HepG2 (cell line): ENCODE measurements around the gene MRO. TPM values are rescaled to one million over a fixed set of nuclear protein-coding genes. Genes with fewer than 3 reads are reported as not detected.

Experiments
- BRF2 ChIP-seq: sonication (generic); formaldehyde crosslinking; IDR thresholded peaks from 2 replicates; pipeline ENCODE4 v1.8.1; 2022; ENCODE audit warnings: mild to moderate bottlenecking, missing genetic modification reagents
- HOXA3 ChIP-seq: sonication (generic); formaldehyde crosslinking; IDR thresholded peaks from 2 replicates; pipeline ENCODE4 v1.5.0; 2020; ENCODE audit warnings: missing genetic modification reagents
- JUNB ChIP-seq: sonication (generic); formaldehyde crosslinking; IDR thresholded peaks from 2 replicates; pipeline ENCODE4 v1.8.0; 2022; ENCODE audit warnings: missing genetic modification reagents, mild to moderate bottlenecking, borderline replicate concordance
- RORA ChIP-seq: sonication (generic); formaldehyde crosslinking; IDR thresholded peaks from 2 replicates; pipeline ENCODE4 v1.5.0; 2020; ENCODE audit warnings: mild to moderate bottlenecking, missing genetic modification reagents, moderate library complexity
- polyA plus RNA-seq, 8 experiments: library from polyadenylated mRNA; depleted of rRNA in 3 of 8; stranded (reverse) in 7 of 8; unstranded in 1 of 8; fragments of >200 nt; fragmentation: Illumina TruSeq in 4 of 8; extraction: Trizol in 4 of 8; gene quantifications; 2 replicates each; pipeline versions ENCODE4 v1.2.1 to v1.2.3, GENCODE V29; 2011 to 2016; ENCODE audit warnings: low read depth in 4 of 8, missing spikeins in 1 of 8, mixed read lengths in 1 of 8; ENCODE audit not compliant: insufficient read depth in 1 of 8
- total RNA-seq, 5 experiments: library from RNA; depleted of rRNA; stranded (reverse); fragments of >200 nt; fragmentation: Illumina TruSeq; extraction: Trizol; gene quantifications; 2 replicates each; pipeline ENCODE4 v1.2.3, GENCODE V29; 2016; ENCODE audit warnings: low read depth in 1 of 5
- TF ChIP-seq, protein P1 (sequence below), 2 experiments: IDR thresholded peaks; 2 replicates each; pipeline ENCODE4 v1.6.1; 2011 to 2012; ENCODE audit warnings: low read length in 2 of 2, borderline replicate concordance in 1 of 2, low read depth in 1 of 2, mild to moderate bottlenecking in 1 of 2, moderate library complexity in 1 of 2
- TF ChIP-seq, protein P2 (sequence below): sonication (generic); formaldehyde crosslinking; IDR thresholded peaks from 2 replicates; pipeline ENCODE4 v1.4.0; 2020; ENCODE audit warnings: missing genetic modification reagents, mild to moderate bottlenecking, borderline replicate concordance
- TF ChIP-seq, protein P3 (sequence below): sonication (generic); formaldehyde crosslinking; conservative IDR thresholded peaks from 2 replicates; pipeline ENCODE4 v1.8.0; 2022; ENCODE audit warnings: mild to moderate bottlenecking, moderate library complexity, missing genetic modification reagents

Gene MRO
- total and polyA plus RNA-seq, 2 of the 13 experiments (the other 11 are each of a cell fraction or from before 2014, with no cell fraction given), result not detected

DNA sequence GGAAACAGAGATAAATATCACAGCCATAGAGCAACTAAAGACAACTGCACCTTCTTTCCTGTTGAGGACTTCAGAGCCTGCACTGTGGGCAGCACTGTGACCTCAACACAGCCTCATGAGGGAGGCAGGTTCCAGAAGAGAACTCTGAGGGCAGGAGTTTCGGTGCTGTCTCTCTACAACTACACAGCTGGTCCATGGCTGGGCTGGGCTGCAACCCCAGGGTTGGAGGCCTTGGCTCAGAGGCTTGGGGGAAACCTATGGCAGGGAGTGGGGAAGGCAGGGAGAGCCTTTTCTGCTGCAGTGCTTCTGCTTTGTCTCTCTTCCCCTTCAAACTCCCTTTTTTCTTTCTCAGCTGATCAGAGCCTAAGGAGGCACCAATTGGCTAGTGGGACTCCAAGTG lies 66.5 kb downstream of the MRO start (continued):
- TF ChIP-seq, protein P1, sequence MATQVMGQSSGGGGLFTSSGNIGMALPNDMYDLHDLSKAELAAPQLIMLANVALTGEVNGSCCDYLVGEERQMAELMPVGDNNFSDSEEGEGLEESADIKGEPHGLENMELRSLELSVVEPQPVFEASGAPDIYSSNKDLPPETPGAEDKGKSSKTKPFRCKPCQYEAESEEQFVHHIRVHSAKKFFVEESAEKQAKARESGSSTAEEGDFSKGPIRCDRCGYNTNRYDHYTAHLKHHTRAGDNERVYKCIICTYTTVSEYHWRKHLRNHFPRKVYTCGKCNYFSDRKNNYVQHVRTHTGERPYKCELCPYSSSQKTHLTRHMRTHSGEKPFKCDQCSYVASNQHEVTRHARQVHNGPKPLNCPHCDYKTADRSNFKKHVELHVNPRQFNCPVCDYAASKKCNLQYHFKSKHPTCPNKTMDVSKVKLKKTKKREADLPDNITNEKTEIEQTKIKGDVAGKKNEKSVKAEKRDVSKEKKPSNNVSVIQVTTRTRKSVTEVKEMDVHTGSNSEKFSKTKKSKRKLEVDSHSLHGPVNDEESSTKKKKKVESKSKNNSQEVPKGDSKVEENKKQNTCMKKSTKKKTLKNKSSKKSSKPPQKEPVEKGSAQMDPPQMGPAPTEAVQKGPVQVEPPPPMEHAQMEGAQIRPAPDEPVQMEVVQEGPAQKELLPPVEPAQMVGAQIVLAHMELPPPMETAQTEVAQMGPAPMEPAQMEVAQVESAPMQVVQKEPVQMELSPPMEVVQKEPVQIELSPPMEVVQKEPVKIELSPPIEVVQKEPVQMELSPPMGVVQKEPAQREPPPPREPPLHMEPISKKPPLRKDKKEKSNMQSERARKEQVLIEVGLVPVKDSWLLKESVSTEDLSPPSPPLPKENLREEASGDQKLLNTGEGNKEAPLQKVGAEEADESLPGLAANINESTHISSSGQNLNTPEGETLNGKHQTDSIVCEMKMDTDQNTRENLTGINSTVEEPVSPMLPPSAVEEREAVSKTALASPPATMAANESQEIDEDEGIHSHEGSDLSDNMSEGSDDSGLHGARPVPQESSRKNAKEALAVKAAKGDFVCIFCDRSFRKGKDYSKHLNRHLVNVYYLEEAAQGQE (IDR thresholded peaks at IDR 0.05; ENCODE audit: borderline replicate concordance in 1 of 2, low read depth in 1 of 2, low read length in 2 of 2), result no peak
- TF ChIP-seq JUNB (CRISPR knock-in tag), result no peak
- TF ChIP-seq, protein P2, sequence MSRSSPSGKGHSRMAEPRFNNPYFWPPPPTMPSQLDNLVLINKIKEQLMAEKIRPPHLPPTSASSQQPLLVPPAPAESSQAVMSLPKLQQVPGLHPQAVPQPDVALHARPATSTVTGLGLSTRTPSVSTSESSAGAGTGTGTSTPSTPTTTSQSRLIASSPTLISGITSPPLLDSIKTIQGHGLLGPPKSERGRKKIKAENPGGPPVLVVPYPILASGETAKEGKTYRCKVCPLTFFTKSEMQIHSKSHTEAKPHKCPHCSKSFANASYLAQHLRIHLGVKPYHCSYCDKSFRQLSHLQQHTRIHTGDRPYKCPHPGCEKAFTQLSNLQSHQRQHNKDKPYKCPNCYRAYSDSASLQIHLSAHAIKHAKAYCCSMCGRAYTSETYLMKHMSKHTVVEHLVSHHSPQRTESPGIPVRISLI, result no peak
- TF ChIP-seq RORA (CRISPR knock-in tag), result no peak
- no peak for TF ChIP-seq HOXA3
- TF ChIP-seq, protein P3, sequence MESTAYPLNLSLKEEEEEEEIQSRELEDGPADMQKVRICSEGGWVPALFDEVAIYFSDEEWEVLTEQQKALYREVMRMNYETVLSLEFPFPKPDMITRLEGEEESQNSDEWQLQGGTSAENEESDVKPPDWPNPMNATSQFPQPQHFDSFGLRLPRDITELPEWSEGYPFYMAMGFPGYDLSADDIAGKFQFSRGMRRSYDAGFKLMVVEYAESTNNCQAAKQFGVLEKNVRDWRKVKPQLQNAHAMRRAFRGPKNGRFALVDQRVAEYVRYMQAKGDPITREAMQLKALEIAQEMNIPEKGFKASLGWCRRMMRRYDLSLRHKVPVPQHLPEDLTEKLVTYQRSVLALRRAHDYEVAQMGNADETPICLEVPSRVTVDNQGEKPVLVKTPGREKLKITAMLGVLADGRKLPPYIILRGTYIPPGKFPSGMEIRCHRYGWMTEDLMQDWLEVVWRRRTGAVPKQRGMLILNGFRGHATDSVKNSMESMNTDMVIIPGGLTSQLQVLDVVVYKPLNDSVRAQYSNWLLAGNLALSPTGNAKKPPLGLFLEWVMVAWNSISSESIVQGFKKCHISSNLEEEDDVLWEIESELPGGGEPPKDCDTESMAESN (CRISPR knock-in tag), result no peak
- TF ChIP-seq BRF2 (CRISPR knock-in tag), result no peak
